ENCODE measurements around the gene GHR.

- TF ChIP-seq POLR2A (IDR thresholded peaks at IDR 0.05) (no peak), CTCF (IDR thresholded peaks at IDR 0.05) (no peak)
Measured at GRCh38 chr5:42573386-42573785, 150.1 kb downstream of the GHR start.
